ENCODE results near the gene C12orf75. TPM values are rescaled to one million over a fixed set of nuclear protein-coding genes. Genes with fewer than 3 reads are reported as not detected.

The C12orf75 gene
- total and polyA plus RNA-seq, 2 of the 13 experiments (the other 11 are each of a cell fraction or from before 2014, with no cell fraction given), result 16.1 to 19.8 TPM

DNA sequence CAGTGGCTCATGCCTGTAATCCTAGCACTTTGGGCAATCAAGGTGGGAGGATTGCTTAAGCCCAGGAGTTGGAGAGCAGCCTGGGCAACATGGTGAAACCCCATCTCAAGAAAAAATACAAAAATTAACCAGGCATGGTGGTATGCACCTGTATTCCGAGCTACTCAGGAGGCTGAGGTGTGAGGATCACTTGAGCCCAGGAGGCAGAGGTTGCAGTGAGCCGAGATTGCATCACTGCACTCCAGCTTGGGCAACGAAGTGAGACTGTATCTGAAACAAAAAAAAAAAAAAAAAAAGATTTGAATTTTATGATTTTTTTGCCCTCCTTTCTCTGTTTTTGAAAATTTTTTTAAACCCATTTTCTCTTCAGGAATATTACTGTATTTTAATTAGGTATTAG lies 17.7 kb downstream of the C12orf75 start:
- H3K9ac ChIP-seq (ENCODE audit: insufficient read depth, low read depth, low read length), result no peak overlapping the region
- no peak overlapping the region for H3K4me2 ChIP-seq (ENCODE audit: low read depth, low read length)
- no TSS peak for BruUV-seq (replicated peaks)
- ATAC-seq, result no peak
- no peak for FAIRE-seq
- no peaks in the 10 kb centered on the region for H3K79me2 ChIP-seq (ENCODE audit: insufficient read depth, low read length)
- no peak overlapping the region for H2AFZ ChIP-seq (ENCODE audit: low read length)
- POLR2A ChIA-PET, result no interaction called here
- no peak for DNase-seq (ENCODE audit: low spot score)
- TF ChIP-seq AKAP8 (CRISPR knock-in tag; IDR thresholded peaks at IDR 0.05), result no peak
- H4K20me1 ChIP-seq (ENCODE audit: insufficient read depth, low read length), result no peaks in the 10 kb centered on the region
- 68% methylated on average over 3 of the region's 3 CpGs for WGBS (ENCODE audit: low lambda C conversion rate)
- in situ Hi-C loops (cut with HindIII; ENCODE audit: extremely low pct_ligation_motif_present, low pct_unique_long_range_greater_than_20kb) (no loop called here), intact Hi-C loops (cut with micrococcal nuclease; ENCODE audit: unreplicated experiment) (no loop called here)
- H3K27me3 ChIP-seq (ENCODE audit: control insufficient read depth in 1 of 2, insufficient read depth in 2 of 2, low read length in 2 of 2), result no peaks in the 10 kb centered on the region
- CTCF ChIA-PET (ENCODE audit: low intra/inter-chr PET ratio, low total read pairs), result no interaction called here
- no peak overlapping the region for H3K4me3 ChIP-seq (replicated peaks in 1 of 3; ENCODE audit: insufficient read depth in 1 of 3, low read depth in 2 of 3, low read length in 3 of 3)
- H3K36me3 ChIP-seq (replicated peaks in 1 of 2; ENCODE audit: control insufficient read depth in 1 of 2, insufficient read depth in 2 of 2, low read length in 2 of 2), result no peaks in the 10 kb centered on the region
- H3K9me3 ChIP-seq (ENCODE audit: low read length), result no peaks in the 10 kb centered on the region
- peaks cover 6% of the 10 kb centered on the region for H3K4me1 ChIP-seq (ENCODE audit: insufficient read depth, low read length)
- H3K27ac ChIP-seq (ENCODE audit: extremely low read length, insufficient read depth, low read length), result no peak overlapping the region

DNA sequence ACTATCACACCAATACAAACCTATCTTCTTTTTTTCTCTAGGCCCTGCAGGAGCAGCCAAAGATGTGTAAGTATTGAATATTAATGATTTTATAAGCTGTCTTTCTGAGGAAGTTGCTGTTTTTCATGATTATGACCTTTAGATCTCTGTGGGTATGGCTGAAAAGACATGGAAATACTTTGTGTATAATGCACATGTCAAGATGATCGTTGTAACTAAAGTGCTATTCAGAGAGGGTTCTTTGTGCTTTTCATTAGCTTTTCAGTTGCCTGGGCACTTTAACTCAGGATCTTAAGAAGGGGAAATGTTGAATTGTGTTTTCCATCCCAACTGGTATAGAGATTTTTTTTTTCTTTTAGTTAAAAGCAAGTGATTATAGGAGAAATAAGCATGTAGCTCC lies 18.1 kb downstream of the C12orf75 start:
- H3K79me2 ChIP-seq (ENCODE audit: insufficient read depth, low read length), result no peaks in the 10 kb centered on the region
- no peak for DNase-seq (ENCODE audit: low spot score)
- no peak for TF ChIP-seq THYN1 (CRISPR knock-in tag; IDR thresholded peaks at IDR 0.05; ENCODE audit: borderline replicate concordance, low read depth)
- TF ChIP-seq NR2C2 (CRISPR knock-in tag; IDR thresholded peaks at IDR 0.05; ENCODE audit: borderline replicate concordance), result no peak
- TF ChIP-seq CCDC6 (CRISPR knock-in tag; IDR thresholded peaks at IDR 0.05), result no peak
- no peak for TF ChIP-seq ZNF180 (CRISPR knock-in tag; IDR thresholded peaks at IDR 0.05; ENCODE audit: borderline replicate concordance, low read depth)
- TF ChIP-seq, protein P1, sequence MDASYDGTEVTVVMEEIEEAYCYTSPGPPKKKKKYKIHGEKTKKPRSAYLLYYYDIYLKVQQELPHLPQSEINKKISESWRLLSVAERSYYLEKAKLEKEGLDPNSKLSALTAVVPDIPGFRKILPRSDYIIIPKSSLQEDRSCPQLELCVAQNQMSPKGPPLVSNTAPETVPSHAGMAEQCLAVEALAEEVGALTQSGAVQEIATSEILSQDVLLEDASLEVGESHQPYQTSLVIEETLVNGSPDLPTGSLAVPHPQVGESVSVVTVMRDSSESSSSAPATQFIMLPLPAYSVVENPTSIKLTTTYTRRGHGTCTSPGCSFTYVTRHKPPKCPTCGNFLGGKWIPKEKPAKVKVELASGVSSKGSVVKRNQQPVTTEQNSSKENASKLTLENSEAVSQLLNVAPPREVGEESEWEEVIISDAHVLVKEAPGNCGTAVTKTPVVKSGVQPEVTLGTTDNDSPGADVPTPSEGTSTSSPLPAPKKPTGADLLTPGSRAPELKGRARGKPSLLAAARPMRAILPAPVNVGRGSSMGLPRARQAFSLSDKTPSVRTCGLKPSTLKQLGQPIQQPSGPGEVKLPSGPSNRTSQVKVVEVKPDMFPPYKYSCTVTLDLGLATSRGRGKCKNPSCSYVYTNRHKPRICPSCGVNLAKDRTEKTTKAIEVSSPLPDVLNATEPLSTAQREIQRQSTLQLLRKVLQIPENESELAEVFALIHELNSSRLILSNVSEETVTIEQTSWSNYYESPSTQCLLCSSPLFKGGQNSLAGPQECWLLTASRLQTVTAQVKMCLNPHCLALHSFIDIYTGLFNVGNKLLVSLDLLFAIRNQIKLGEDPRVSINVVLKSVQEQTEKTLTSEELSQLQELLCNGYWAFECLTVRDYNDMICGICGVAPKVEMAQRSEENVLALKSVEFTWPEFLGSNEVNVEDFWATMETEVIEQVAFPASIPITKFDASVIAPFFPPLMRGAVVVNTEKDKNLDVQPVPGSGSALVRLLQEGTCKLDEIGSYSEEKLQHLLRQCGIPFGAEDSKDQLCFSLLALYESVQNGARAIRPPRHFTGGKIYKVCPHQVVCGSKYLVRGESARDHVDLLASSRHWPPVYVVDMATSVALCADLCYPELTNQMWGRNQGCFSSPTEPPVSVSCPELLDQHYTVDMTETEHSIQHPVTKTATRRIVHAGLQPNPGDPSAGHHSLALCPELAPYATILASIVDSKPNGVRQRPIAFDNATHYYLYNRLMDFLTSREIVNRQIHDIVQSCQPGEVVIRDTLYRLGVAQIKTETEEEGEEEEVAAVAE (CRISPR knock-in tag; IDR thresholded peaks at IDR 0.05; ENCODE audit: borderline replicate concordance), result no peak
- TF ChIP-seq ZNF672 (CRISPR knock-in tag; IDR thresholded peaks at IDR 0.05), result no peak
- TF ChIP-seq PCBP1 (IDR thresholded peaks at IDR 0.05; ENCODE audit: borderline replicate concordance, low read depth, low read length), result no peak
- TF ChIP-seq ZNF331 (CRISPR knock-in tag; IDR thresholded peaks at IDR 0.05), result no peak
- ATAC-seq, result no peak
- CTCF ChIA-PET (ENCODE audit: low intra/inter-chr PET ratio, low total read pairs), result no interaction called here
- no peaks in the 10 kb centered on the region for H3K27me3 ChIP-seq (ENCODE audit: control insufficient read depth in 1 of 2, insufficient read depth in 2 of 2, low read length in 2 of 2)
- H3K4me1 ChIP-seq (ENCODE audit: insufficient read depth, low read length), result peaks cover 8% of the 10 kb centered on the region
- no peak for FAIRE-seq
- 88% methylated on average over 1 of the region's 1 CpG for WGBS (ENCODE audit: low lambda C conversion rate)
- no TSS peak for BruUV-seq (replicated peaks)
- intact Hi-C loops (cut with micrococcal nuclease; ENCODE audit: unreplicated experiment) (no loop called here), in situ Hi-C loops (cut with HindIII; ENCODE audit: extremely low pct_ligation_motif_present, low pct_unique_long_range_greater_than_20kb) (no loop called here)
- H4K20me1 ChIP-seq (ENCODE audit: insufficient read depth, low read length), result no peaks in the 10 kb centered on the region
- no peak overlapping the region for H2AFZ ChIP-seq (ENCODE audit: low read length)
- no peaks in the 10 kb centered on the region for H3K9me3 ChIP-seq (ENCODE audit: low read length)
- POLR2A ChIA-PET, result no interaction called here
- H3K4me2 ChIP-seq (ENCODE audit: low read depth, low read length), result no peak overlapping the region
- H3K9ac ChIP-seq (ENCODE audit: insufficient read depth, low read depth, low read length), result no peak overlapping the region
- no peak overlapping the region for H3K27ac ChIP-seq (ENCODE audit: extremely low read length, insufficient read depth, low read length)
- H3K4me3 ChIP-seq (replicated peaks in 1 of 3; ENCODE audit: insufficient read depth in 1 of 3, low read depth in 2 of 3, low read length in 3 of 3), result no peak overlapping the region
- H3K36me3 ChIP-seq (replicated peaks in 1 of 2; ENCODE audit: control insufficient read depth in 1 of 2, insufficient read depth in 2 of 2, low read length in 2 of 2), result no peaks in the 10 kb centered on the region

Data from HepG2 (cell line).